ENCODE results near the gene DAB1.

- TF ChIP-seq CTCF (IDR thresholded peaks at IDR 0.05; ENCODE audit: poor library complexity, severe bottlenecking) = no peak
- no peak for TF ChIP-seq SMC3 (conservative IDR thresholded peaks at IDR 0.05; ENCODE audit: poor library complexity)
These were observed 194.8 kb downstream of the DAB1 start for GRCh38 chr1:57229076-57229475.

Data from neural cell (in vitro differentiated cells).